Measurements from ENCODE around the gene EFHC1.

Gene EFHC1

GRCh38 chr6:52415333-52415732, 4.8 kb upstream of the EFHC1 start:
- Histone ChIP-seq H3K9me3 (no peaks in the 10 kb centered on the region), H3K4me3 (ENCODE audit: low read depth, low read length) (no peak overlapping the region), H3K27me3 (no peaks in the 10 kb centered on the region), H3K4me1 (peaks cover 27% of the 10 kb centered on the region), H3K36me3 (no peaks in the 10 kb centered on the region)
- no peak for TF ChIP-seq CTCF (IDR thresholded peaks at IDR 0.05; ENCODE audit: low read depth, low read length)
- no peak for DNase-seq

GRCh38 chr6:52415917-52416628, 4.1 kb upstream of the EFHC1 start:
- no peak for DNase-seq
- Histone ChIP-seq H3K4me3 (ENCODE audit: low read depth, low read length) (no peak overlapping the region), H3K27me3 (no peaks in the 10 kb centered on the region), H3K9me3 (no peaks in the 10 kb centered on the region), H3K36me3 (no peaks in the 10 kb centered on the region), H3K4me1 (peaks cover 27% of the 10 kb centered on the region)
- no peak for TF ChIP-seq CTCF (IDR thresholded peaks at IDR 0.05; ENCODE audit: low read depth, low read length)

- Histone ChIP-seq H3K4me1 (peaks cover 27% of the 10 kb centered on the region), H3K27me3 (no peaks in the 10 kb centered on the region), H3K36me3 (no peaks in the 10 kb centered on the region), H3K4me3 (ENCODE audit: low read depth, low read length) (no peak overlapping the region), H3K9me3 (no peaks in the 10 kb centered on the region)
- DNase-seq, result peak; percentile 36
- TF ChIP-seq CTCF (IDR thresholded peaks at IDR 0.05; ENCODE audit: low read depth, low read length), result peak; percentile 87
These were observed 3.5 kb upstream of the EFHC1 start for GRCh38 chr6:52416629-52417151.

- Histone ChIP-seq H3K9me3 (no peaks in the 10 kb centered on the region), H3K36me3 (no peaks in the 10 kb centered on the region), H3K27me3 (no peaks in the 10 kb centered on the region), H3K4me3 (ENCODE audit: low read depth, low read length) (no peak overlapping the region), H3K4me1 (peaks cover 27% of the 10 kb centered on the region)
- DNase-seq, result peak; percentile 36
- no peak for TF ChIP-seq CTCF (IDR thresholded peaks at IDR 0.05; ENCODE audit: low read depth, low read length)
These were observed 2.4 kb upstream of the EFHC1 start for GRCh38 chr6:52417675-52418111.

- peaks cover 25% of the 10 kb centered on the region for H3K4me1 ChIP-seq
- no peaks in the 10 kb centered on the region for H3K27me3 ChIP-seq
- H3K36me3 ChIP-seq, result no peaks in the 10 kb centered on the region
- TF ChIP-seq CTCF (IDR thresholded peaks at IDR 0.05; ENCODE audit: low read depth, low read length), result no peak
- no peak for DNase-seq
- H3K9me3 ChIP-seq, result no peaks in the 10 kb centered on the region
- H3K4me3 ChIP-seq (ENCODE audit: low read depth, low read length), result no peak overlapping the region
These were observed 1.5 kb upstream of the EFHC1 start for GRCh38 chr6:52418606-52419005.

GRCh38 chr6:52420668-52421358, 671 bp downstream of the EFHC1 start:
- DNase-seq, result peak; percentile 46
- Histone ChIP-seq H3K36me3 (no peaks in the 10 kb centered on the region), H3K9me3 (no peaks in the 10 kb centered on the region), H3K4me1 (peaks cover 25% of the 10 kb centered on the region), H3K27me3 (no peaks in the 10 kb centered on the region), H3K4me3 (ENCODE audit: low read depth, low read length) (peak overlapping the region; percentile 74)
- TF ChIP-seq CTCF (IDR thresholded peaks at IDR 0.05; ENCODE audit: low read depth, low read length), result no peak

All from BE2C (cell line).